Breast epithelium (tissue), 3 donors: ENCODE measurements around the gene ACAD11.

Experiments used
- POLR2A ChIP-seq: fragments of 450-650 bp; IDR thresholded peaks from one replicate; pipeline ENCODE4 v1.6.1; 2016; ENCODE audit warnings: antibody characterized with exemption, mild to moderate bottlenecking, moderate library complexity
- POLR2AphosphoS5 ChIP-seq, 3 donors: sonication (generic); formaldehyde crosslinking; IDR thresholded peaks; one replicate each; pipeline ENCODE4 v1.6.1; 2017; ENCODE audit warnings: antibody characterized with exemption in 3 of 3
- TF ChIP-seq, protein P1 (sequence below), 3 donors: fragments of 450-650 bp; IDR thresholded peaks; one replicate each; pipeline ENCODE4 v1.5.1; 2016 to 2017; ENCODE audit warnings: antibody characterized with exemption in 3 of 3, mild to moderate bottlenecking in 3 of 3, moderate library complexity in 3 of 3

- TF ChIP-seq POLR2A, result no peak
- TF ChIP-seq, protein P1, sequence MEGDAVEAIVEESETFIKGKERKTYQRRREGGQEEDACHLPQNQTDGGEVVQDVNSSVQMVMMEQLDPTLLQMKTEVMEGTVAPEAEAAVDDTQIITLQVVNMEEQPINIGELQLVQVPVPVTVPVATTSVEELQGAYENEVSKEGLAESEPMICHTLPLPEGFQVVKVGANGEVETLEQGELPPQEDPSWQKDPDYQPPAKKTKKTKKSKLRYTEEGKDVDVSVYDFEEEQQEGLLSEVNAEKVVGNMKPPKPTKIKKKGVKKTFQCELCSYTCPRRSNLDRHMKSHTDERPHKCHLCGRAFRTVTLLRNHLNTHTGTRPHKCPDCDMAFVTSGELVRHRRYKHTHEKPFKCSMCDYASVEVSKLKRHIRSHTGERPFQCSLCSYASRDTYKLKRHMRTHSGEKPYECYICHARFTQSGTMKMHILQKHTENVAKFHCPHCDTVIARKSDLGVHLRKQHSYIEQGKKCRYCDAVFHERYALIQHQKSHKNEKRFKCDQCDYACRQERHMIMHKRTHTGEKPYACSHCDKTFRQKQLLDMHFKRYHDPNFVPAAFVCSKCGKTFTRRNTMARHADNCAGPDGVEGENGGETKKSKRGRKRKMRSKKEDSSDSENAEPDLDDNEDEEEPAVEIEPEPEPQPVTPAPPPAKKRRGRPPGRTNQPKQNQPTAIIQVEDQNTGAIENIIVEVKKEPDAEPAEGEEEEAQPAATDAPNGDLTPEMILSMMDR (IDR thresholded peaks at IDR 0.05), result no peak
- no peak for TF ChIP-seq POLR2AphosphoS5 (IDR thresholded peaks at IDR 0.05)
These were observed 14.6 kb downstream of the ACAD11 start for GRCh38 chr3:132645058-132645457.
